Chondrocyte (in vitro differentiated cells): ENCODE results near the gene PCDHB11. TPM values are rescaled to one million over a fixed set of nuclear protein-coding genes. Genes with fewer than 3 reads are reported as not detected.
"Not testable (repeated sequence)": the region's sequence is repeated elsewhere in the genome, so short reads cannot be mapped to it uniquely, and the experiment has no call there.

Source experiments
- DNase-seq: peaks from one replicate; pipeline ENCODE4 v3.0.0; 2021; ENCODE audit warnings: mixed read lengths, low spot score
- H3K27ac Mint-ChIP-seq: one replicate; pipeline ENCODE4 v1.8.0; 2021; ENCODE audit warnings: mild to moderate bottlenecking, moderate library complexity, mixed read lengths; ENCODE audit not compliant: unreplicated experiment
- H3K27me3 Mint-ChIP-seq: 2 replicates; pipeline ENCODE4 v1.8.0; 2021; ENCODE audit warnings: low read depth, mixed read lengths
- H3K36me3 Mint-ChIP-seq: 2 replicates; pipeline ENCODE4 v1.8.0; 2021; ENCODE audit warnings: low read depth, mixed read lengths
- H3K4me1 Mint-ChIP-seq: 2 replicates; pipeline ENCODE4 v1.8.0; 2021; ENCODE audit warnings: low read depth, mild to moderate bottlenecking, mixed read lengths
- H3K4me3 Mint-ChIP-seq: one replicate; pipeline ENCODE4 v1.8.0; 2021; ENCODE audit warnings: mild to moderate bottlenecking, moderate library complexity, mixed read lengths; ENCODE audit not compliant: unreplicated experiment
- H3K9me3 Mint-ChIP-seq: 2 replicates; pipeline ENCODE4 v1.8.0; 2021; ENCODE audit warnings: low read depth, mixed read lengths
- total RNA-seq: library from RNA; stranded (reverse); gene quantifications from 3 replicates; pipeline ENCODE4 v1.2.1, GENCODE V29; 2021
- TF ChIP-seq, protein P1 (sequence below): fragments of 200-600 bp; sonication (generic); IDR thresholded peaks from 2 replicates; pipeline ENCODE4 v1.5.0; 2021; ENCODE audit warnings: antibody characterized with exemption, mild to moderate bottlenecking, moderate library complexity

The PCDHB11 gene
- total RNA-seq, 1 donor from 2014 or later = 1.3 TPM

DNA sequence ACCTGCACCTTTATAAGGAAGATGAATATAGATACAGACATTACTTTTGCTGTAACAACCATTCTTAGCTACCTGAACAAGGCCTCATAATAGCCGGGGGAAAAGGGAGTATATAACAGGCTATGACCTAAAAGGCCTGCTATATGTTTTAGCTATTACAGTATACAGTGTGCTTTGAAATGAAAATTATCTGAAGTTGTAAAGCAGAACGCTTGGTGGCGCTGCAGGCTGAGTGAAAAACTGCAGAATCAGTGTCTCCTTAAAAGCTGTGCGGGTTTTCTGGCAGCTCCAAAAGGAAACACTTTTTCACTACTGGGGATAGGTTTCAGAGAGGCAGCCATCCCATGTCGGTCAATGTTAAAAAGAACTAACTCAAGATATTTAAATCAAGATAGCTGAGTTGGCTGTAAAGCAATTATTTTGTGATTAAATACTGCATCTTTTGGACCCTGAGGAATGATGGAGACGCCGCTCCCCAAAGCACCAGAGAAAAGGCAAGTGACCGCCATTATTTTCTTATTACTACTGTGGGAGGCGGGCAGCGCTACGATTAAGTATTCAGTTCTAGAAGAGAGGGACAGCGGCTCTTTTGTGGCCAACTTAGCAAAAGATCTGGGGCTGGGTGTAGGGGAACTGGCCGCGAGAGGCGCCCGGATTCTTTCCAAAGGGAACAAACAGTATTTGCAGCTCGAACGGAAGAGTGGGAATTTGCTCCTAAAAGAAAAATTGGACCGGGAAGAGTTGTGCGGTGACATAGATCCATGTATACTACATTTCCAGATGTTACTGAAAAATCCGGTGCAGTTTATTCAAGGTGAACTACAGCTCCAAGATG lies 43.7 kb upstream of the PCDHB11 start:
- Mint-ChIP-seq H3K4me1 (no peaks in the 10 kb centered on the region), H3K27ac (no peak overlapping the region), H3K4me3 (no peak overlapping the region), H3K27me3 (no peaks in the 10 kb centered on the region), H3K9me3 (peaks cover 47% of the 10 kb centered on the region), H3K36me3 (peaks cover 41% of the 10 kb centered on the region)
- TF ChIP-seq, protein P1, sequence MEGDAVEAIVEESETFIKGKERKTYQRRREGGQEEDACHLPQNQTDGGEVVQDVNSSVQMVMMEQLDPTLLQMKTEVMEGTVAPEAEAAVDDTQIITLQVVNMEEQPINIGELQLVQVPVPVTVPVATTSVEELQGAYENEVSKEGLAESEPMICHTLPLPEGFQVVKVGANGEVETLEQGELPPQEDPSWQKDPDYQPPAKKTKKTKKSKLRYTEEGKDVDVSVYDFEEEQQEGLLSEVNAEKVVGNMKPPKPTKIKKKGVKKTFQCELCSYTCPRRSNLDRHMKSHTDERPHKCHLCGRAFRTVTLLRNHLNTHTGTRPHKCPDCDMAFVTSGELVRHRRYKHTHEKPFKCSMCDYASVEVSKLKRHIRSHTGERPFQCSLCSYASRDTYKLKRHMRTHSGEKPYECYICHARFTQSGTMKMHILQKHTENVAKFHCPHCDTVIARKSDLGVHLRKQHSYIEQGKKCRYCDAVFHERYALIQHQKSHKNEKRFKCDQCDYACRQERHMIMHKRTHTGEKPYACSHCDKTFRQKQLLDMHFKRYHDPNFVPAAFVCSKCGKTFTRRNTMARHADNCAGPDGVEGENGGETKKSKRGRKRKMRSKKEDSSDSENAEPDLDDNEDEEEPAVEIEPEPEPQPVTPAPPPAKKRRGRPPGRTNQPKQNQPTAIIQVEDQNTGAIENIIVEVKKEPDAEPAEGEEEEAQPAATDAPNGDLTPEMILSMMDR = no peak
- DNase-seq = no peak

DNA sequence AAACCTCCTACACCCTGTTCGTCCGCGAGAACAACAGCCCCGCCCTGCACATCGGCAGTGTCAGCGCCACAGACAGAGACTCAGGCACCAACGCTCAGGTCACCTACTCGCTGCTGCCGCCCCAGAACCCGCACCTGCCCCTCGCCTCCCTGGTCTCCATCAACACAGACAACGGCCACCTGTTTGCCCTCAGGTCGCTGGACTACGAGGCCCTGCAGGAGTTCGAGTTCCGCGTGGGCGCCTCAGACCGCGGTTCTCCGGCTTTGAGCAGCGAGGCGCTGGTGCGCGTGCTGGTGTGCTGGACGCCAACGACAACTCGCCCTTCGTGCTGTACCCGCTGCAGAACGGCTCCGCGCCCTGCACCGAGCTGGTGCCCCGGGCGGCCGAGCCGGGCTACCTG lies 42.1 kb upstream of the PCDHB11 start:
- H3K36me3 Mint-ChIP-seq = peaks cover 37% of the 10 kb centered on the region
- not testable (repeated sequence) for H3K4me3 Mint-ChIP-seq, H3K27ac Mint-ChIP-seq, DNase-seq, H3K27me3 Mint-ChIP-seq, H3K4me1 Mint-ChIP-seq
- H3K9me3 Mint-ChIP-seq = peaks cover 46% of the 10 kb centered on the region

DNA sequence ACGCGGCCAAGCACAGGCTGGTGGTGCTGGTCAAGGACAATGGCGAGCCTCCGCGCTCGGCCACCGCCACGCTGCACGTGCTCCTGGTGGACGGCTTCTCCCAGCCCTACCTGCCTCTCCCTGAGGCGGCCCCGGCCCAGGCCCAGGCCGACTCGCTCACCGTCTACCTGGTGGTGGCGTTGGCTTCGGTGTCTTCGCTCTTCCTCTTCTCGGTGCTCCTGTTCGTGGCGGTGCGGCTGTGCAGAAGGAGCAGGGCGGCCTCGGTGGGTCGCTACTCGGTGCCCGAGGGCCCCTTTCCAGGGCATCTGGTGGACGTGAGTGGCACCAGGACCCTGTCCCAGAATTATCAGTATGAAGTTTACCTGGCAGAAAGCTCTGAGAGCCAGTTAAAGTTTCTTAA lies 41.5 kb upstream of the PCDHB11 start:
- H3K27ac Mint-ChIP-seq, DNase-seq, H3K27me3 Mint-ChIP-seq, H3K4me3 Mint-ChIP-seq, H3K4me1 Mint-ChIP-seq: not testable (repeated sequence)
- Mint-ChIP-seq H3K9me3 (peaks cover 44% of the 10 kb centered on the region), H3K36me3 (peaks cover 34% of the 10 kb centered on the region)

DNA sequence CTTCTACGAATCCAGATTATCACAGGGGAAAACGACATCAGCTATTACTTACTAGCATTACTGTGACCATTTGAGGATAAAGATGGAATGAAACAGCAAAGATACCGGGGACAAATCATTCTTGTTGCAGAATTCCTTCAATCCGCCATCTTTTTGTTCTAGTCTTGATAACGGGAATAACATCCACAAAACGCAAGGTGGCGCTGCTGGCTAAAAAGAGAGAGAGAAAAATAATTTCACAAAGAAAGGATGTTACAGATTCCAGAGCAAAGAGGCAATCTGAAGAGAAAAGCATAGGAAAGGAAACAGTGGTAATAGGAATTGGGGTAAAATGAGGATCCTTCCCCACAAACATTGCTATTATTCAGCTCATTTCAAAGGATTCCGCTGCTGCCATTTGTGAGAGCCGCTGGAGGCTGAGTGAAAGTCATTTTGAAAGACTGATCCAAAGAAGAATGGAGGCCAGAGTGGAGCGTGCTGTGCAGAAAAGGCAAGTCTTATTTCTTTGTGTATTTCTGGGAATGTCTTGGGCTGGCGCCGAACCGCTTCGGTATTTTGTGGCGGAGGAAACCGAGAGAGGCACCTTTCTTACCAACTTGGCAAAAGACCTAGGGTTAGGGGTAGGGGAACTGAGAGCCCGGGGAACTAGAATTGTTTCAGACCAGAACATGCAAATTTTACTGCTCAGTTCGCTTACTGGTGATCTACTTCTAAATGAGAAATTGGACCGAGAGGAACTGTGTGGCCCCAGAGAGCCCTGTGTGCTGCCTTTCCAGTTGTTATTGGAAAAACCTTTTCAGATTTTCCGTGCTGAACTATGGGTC lies 26.8 kb upstream of the PCDHB11 start, which contains the start of gene PCDHB7:
Gene PCDHB7, plus strand, starts transcription at position 264 of the 824 bp plus-strand sequence. Its CDS starts 192 bp downstream, at position 456.
- no peak within 1 kb of the TSS for H3K27ac Mint-ChIP-seq
- peaks cover 52% of the 10 kb centered on the region for H3K9me3 Mint-ChIP-seq
- no peak for DNase-seq
- H3K4me3 Mint-ChIP-seq = no peak within 1 kb of the TSS
- TF ChIP-seq, protein P1 = peak; percentile 29
- H3K4me1 Mint-ChIP-seq = no peaks in the 10 kb centered on the region
- peaks cover 26% of the 10 kb centered on the region for H3K36me3 Mint-ChIP-seq
- H3K27me3 Mint-ChIP-seq = no peaks in the 10 kb centered on the region

DNA sequence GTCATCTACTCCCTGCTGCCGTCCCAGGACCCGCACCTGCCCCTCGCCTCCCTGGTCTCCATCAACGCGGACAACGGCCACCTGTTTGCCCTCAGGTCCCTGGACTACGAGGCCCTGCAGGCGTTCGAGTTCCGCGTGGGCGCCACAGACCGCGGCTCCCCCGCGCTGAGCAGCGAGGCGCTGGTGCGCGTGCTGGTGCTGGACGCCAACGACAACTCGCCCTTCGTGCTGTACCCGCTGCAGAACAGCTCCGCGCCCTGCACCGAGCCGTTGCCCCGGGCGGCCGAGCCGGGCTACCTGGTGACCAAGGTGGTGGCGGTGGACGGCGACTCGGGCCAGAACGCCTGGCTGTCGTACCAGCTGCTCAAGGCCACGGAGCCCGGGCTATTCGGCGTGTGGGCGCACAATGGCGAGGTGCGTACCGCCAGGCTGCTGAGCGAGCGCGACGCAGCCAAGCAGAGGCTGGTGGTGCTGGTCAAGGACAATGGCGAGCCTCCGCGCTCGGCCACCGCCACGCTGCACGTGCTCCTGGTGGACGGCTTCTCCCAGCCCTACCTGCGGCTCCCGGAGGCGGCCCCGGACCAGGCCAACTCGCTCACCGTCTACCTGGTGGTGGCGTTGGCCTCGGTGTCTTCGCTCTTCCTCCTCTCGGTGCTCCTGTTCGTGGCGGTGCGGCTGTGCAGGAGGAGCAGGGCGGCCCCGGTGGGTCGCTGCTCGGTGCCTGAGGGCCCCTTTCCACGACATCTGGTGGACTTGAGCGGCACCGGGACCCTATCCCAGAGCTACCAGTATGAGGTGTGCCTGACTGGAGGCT lies 24.9 kb upstream of the PCDHB11 start:
- H3K36me3 Mint-ChIP-seq = peaks cover 15% of the 10 kb centered on the region
- not testable (repeated sequence) for DNase-seq, H3K27ac Mint-ChIP-seq, H3K4me3 Mint-ChIP-seq, H3K4me1 Mint-ChIP-seq, H3K27me3 Mint-ChIP-seq
- peaks cover 36% of the 10 kb centered on the region for H3K9me3 Mint-ChIP-seq

DNA sequence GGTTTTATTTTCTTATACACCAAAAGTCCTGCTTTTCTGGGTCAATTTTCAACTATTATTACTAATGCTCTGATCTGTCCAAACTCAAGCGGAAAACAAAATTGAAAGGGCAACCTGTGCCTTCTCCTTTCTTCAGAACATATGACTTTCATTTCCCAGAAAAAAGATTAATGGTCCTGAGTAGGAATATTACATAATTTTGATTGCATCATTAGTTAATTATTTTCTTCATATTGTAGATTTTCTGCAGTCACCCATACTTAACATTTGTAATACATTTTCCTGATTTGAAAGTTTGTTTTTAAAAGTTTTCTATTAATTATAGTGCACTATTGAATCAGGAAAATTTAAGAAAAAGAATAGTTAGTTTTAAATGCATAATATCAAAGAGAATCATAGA lies 23.5 kb upstream of the PCDHB11 start:
- H3K27ac Mint-ChIP-seq = no peak overlapping the region
- H3K27me3 Mint-ChIP-seq = no peaks in the 10 kb centered on the region
- peaks cover 29% of the 10 kb centered on the region for H3K9me3 Mint-ChIP-seq

DNA sequence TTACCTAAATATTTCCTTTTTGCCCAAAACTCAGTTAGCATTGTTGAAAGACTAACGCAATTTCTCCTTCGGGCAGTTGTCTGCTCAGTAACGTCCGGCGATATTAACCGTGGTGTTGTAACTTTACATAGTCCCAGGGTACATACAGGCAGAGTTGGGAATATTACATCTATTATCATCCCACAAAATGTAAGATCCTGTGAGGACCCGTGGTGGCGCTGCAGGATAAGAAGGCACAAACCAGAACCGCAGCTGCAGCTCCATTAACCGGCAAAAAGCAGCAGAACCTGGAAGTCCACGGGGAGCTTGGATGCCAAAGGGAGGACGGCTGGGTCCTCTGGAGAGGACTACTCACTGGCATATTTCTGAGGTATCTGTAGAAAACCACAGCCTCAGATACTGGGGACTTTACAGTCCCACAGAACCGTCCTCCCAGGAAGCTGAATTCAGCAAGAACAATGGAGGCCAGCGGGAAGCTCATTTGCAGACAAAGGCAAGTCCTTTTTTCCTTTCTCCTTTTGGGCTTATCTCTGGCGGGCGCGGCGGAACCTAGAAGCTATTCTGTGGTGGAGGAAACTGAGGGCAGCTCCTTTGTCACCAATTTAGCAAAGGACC lies 21.7 kb upstream of the PCDHB11 start, which contains the start of gene PCDHB8:
Gene PCDHB8, plus strand, starts transcription at position 214 of the 615 bp plus-strand sequence. Its CDS starts 245 bp downstream, at position 459.
- H3K36me3 Mint-ChIP-seq = peaks cover 15% of the 10 kb centered on the region
- DNase-seq, H3K4me3 Mint-ChIP-seq, H3K27me3 Mint-ChIP-seq, H3K4me1 Mint-ChIP-seq, H3K27ac Mint-ChIP-seq: not testable (repeated sequence)
- peaks cover 34% of the 10 kb centered on the region for H3K9me3 Mint-ChIP-seq

More for the DNA sequence above, 23.5 kb upstream of the PCDHB11 start:
- no peak overlapping the region for H3K4me3 Mint-ChIP-seq
- TF ChIP-seq, protein P1 = no peak
- H3K36me3 Mint-ChIP-seq = peaks cover 9% of the 10 kb centered on the region
- no peak for DNase-seq
- H3K4me1 Mint-ChIP-seq = no peaks in the 10 kb centered on the region

DNA sequence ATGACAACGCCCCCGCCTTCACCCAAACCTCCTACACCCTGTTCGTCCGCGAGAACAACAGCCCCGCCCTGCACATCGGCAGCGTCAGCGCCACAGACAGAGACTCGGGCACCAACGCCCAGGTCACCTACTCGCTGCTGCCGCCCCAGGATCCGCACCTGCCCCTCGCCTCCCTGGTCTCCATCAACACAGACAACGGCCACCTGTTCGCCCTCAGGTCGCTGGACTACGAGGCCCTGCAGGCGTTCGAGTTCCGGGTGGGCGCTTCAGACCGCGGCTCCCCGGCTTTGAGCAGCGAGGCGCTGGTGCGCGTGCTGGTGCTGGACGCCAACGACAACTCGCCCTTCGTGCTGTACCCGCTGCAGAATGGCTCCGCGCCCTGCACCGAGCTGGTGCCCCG lies 20.1 kb upstream of the PCDHB11 start:
- Mint-ChIP-seq H3K36me3 (peaks cover 20% of the 10 kb centered on the region), H3K9me3 (peaks cover 31% of the 10 kb centered on the region)
- not testable (repeated sequence) for H3K27me3 Mint-ChIP-seq, DNase-seq, H3K27ac Mint-ChIP-seq, H3K4me1 Mint-ChIP-seq, H3K4me3 Mint-ChIP-seq
